Lung (tissue), 12 donors: Measurements from ENCODE around the gene BAHCC1. TPM values are rescaled to one million over a fixed set of nuclear protein-coding genes. Genes with fewer than 3 reads are reported as not detected.
A peak's percentile ranks its signal among the peaks of the same experiment; 100 is the strongest.

ENCODE experiments used
- ATAC-seq: fragments of 200-7000 bp; cut with Tn5 transposase; one replicate; pipeline ENCODE4 v1.9.1; 2020; ENCODE audit warnings: moderate number of reproducible peaks; ENCODE audit not compliant: insufficient read depth, low FRiP score
- DNase-seq, 3 donors: peaks; one replicate each; pipeline ENCODE4 v3.0.0-alpha.2; 2013 to 2017
- H3K27ac ChIP-seq, 2 donors: one replicate each; pipeline ENCODE4 v1.5.1; 2013; ENCODE audit warnings: mild to moderate bottlenecking in 2 of 2, moderate library complexity in 2 of 2, control low read depth in 1 of 2, inconsistent platforms in 1 of 2, low read depth in 1 of 2, low read length in 1 of 2
- H3K27me3 ChIP-seq, 3 donors: one replicate each; pipeline ENCODE4 v1.5.1; 2013; ENCODE audit warnings: low read length in 2 of 3; ENCODE audit not compliant: control insufficient read depth in 3 of 3, insufficient read depth in 3 of 3
- H3K36me3 ChIP-seq, 4 donors: one replicate each; pipeline ENCODE4 v1.5.1; 2013; ENCODE audit warnings: low read length in 4 of 4, mild to moderate bottlenecking in 1 of 4, moderate library complexity in 1 of 4; ENCODE audit not compliant: control insufficient read depth in 4 of 4, insufficient read depth in 4 of 4
- H3K4me1 ChIP-seq, 5 donors: one replicate each; pipeline ENCODE4 v1.5.1; 2013; ENCODE audit warnings: low read length in 5 of 5, mild to moderate bottlenecking in 2 of 5, moderate library complexity in 1 of 5; ENCODE audit not compliant: control insufficient read depth in 5 of 5, insufficient read depth in 5 of 5
- H3K4me3 ChIP-seq: one replicate; pipeline ENCODE4 v1.5.1; 2013; ENCODE audit warnings: mild to moderate bottlenecking, control low read depth, moderate library complexity
- H3K9ac ChIP-seq, 2 donors: one replicate each; pipeline ENCODE4 v1.5.1; 2013; ENCODE audit warnings: low read length in 2 of 2, control low read depth in 1 of 2; ENCODE audit not compliant: insufficient read depth in 1 of 2
- H3K9me3 ChIP-seq, 4 donors: one replicate each; pipeline ENCODE4 v1.5.1; 2013; ENCODE audit warnings: low read length in 3 of 4, mild to moderate bottlenecking in 1 of 4, moderate library complexity in 1 of 4; ENCODE audit not compliant: control insufficient read depth in 4 of 4, insufficient read depth in 3 of 4
- CTCF ChIP-seq: IDR thresholded peaks from 2 replicates; pipeline ENCODE4 v1.5.1; 2012; ENCODE audit warnings: mild to moderate bottlenecking; ENCODE audit errors: control extremely low read depth, extremely low read depth
- whole genome bisulfite sequencing, 2 donors: extraction: QIAGEN DNeasy Blood & Tissue Kit; methylation state at CpG; one replicate each; pipeline ENCODE4 v1.1.7; 2013; 5-methylcytosine and 5-hydroxymethylcytosine counted together
- polyA plus RNA-seq, 2 donors: library from polyadenylated mRNA; stranded (reverse); fragments of 200-250 nt; gene quantifications; one replicate each; pipeline ENCODE4 v1.2.1, GENCODE V29; 2013
- total RNA-seq, 2 donors: library from RNA; depleted of rRNA in 1 of 2; stranded (reverse); fragments of >200 nt in 1 of 2; gene quantifications; one replicate each; pipeline ENCODE4 v1.2.1, GENCODE V29; 2014 to 2021
- donor health status: control.
- donor health status: control.
- donor health status: Bipolar disorder and iron deficiency.
- donor health status: healthy.
- donor health status: DM: yes; HTN: yes; CAD: no.

Gene BAHCC1
- total and polyA plus RNA-seq, 4 donors, result 7.6 to 24.9 (median 17.5) TPM

DNA sequence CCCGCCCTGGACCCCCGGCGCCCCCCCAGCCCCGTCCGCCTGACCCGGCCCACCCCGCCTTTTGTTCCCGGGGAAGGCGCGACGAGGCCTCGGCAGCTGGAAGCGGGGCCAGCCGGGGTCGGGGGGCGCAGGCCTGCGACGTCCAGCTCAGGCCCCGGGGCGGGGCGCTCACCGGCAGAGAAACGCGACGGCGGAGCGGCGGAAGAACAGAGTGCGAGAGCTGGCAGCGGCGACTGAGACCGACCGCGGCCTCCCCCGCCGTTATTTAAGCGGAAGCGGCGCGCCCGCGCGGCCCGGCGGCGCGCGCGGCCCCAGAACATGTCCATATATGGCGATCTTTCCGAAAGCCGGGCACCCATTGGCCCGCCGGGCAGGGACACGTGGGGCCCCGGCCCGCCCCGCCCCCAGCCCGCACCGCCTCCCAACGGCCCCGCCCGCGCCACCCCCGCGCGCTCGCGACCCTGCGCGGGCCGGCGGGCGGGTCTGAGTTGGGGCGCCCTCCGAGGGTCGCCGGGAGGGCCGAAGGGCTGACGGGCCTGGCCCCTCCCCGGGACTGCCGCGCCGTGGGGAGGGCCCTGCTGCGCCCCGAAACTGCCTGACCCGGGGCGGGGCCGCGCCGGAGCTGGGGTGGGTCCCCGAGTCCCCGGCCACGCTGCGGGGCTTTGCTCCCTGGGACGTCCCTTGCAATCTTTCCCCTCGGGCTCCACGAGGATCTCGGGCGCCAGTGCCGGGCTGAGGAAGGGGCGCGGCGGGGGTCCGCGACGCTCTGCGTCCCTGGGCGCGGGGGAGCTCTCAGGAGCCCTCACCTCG lies 117.5 kb downstream of the BAHCC1 start, which contains the start of gene ACTG1:
Gene ACTG1 (minus strand): TSS at position 238 of the 810 bp plus-strand sequence. CDS start 445 bp downstream, outside the sequence.
- peak within 1 kb of the TSS; percentile 90 for H3K4me3 ChIP-seq
- peaks cover 3 to 33% (median 12%) of the 10 kb centered on the region in 5 donors for H3K4me1 ChIP-seq
- no peak for TF ChIP-seq CTCF
- H3K9me3 ChIP-seq, result peaks cover 0 to 5% (median 0%) of the 10 kb centered on the region in 4 donors
- H3K27ac ChIP-seq, result peak within 1 kb of the TSS; percentile 99
- peaks cover 18 to 39% (median 30%) of the 10 kb centered on the region in 4 donors for H3K36me3 ChIP-seq
- H3K9ac ChIP-seq, result peak within 1 kb of the TSS; percentile 82 to 86
- WGBS, 2 donors, result 0 to 1% methylated on average over 67 to 111 of the region's 111 CpGs
- peak; percentile 96 to 97 (median 96) for DNase-seq
- no peaks in the 10 kb centered on the region for H3K27me3 ChIP-seq
- peak; percentile 71 for ATAC-seq

- H3K36me3 ChIP-seq, result peaks cover 18 to 39% (median 30%) of the 10 kb centered on the region in 4 donors
- H3K9me3 ChIP-seq, result peaks cover 0 to 5% (median 0%) of the 10 kb centered on the region in 4 donors
- H3K27me3 ChIP-seq, result no peaks in the 10 kb centered on the region
- peak overlapping the region in 1 of 2 donors; percentile 86 for H3K9ac ChIP-seq
- no peak for ATAC-seq
- no peak for TF ChIP-seq CTCF
- peak overlapping the region; percentile 73 for H3K4me3 ChIP-seq
- H3K27ac ChIP-seq, result peak overlapping the region; percentile 99
- DNase-seq, result peak; percentile 75 to 79 (median 78)
- WGBS, 2 donors, result 0% methylated on average over 17 to 23 of the region's 23 CpGs
- H3K4me1 ChIP-seq, result peaks cover 3 to 39% (median 16%) of the 10 kb centered on the region in 5 donors
Observed at GRCh38 chr17:81513372-81513752, 118.1 kb downstream of the BAHCC1 start.

DNA sequence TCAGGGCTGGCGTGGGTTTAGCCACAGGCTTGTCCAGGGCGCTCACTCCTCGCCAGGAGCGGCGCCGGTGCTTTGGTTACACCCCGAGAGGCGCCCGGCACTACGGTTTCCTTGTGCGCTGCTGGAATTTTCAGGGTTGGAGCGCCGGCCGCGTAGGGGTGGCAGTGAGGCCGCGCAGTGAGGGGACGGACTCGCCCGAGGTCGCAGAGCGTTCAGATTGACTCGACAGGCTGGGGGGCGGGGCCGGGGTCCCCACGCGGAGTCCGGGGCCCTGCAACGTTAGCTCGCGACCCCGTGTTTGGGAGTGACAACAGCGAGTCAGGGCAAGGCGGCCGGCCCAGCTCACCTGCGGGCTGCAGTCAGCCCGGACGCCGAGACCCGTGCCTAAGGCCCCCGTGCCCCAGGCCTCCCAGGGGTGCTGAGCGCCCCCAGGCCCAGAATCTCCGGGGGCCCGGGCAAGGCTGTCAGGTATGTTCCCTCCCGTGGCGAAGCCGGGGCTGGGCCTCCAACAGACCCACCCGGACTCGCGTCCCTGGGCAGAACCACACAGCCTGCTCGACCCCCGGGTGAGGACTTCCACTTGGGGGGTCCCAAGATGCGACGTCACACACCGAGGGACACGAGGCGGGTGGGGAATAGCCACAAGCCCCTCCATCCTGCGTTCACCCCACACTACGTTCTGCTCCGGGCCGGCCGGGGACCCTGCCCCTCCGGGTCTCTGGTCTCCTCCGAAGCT lies 118.7 kb downstream of the BAHCC1 start:
- TF ChIP-seq CTCF, result no peak

More for the DNA sequence above, 118.7 kb downstream of the BAHCC1 start:
- Histone ChIP-seq H3K9me3 (peaks cover 0 to 5% (median 0%) of the 10 kb centered on the region in 4 donors), H3K4me3 (peak overlapping the region; percentile 73), H3K27me3 (no peaks in the 10 kb centered on the region), H3K4me1 (peaks cover 3 to 42% (median 19%) of the 10 kb centered on the region in 5 donors), H3K36me3 (peaks cover 18 to 34% (median 28%) of the 10 kb centered on the region in 4 donors), H3K9ac (peak overlapping the region; percentile 55 to 86), H3K27ac (peak overlapping the region; percentile 99)
- WGBS, 2 donors, result 0 to 1% methylated on average over 63 to 64 of the region's 64 CpGs
- DNase-seq (peak; percentile 79 to 81 (median 79)), ATAC-seq (no peak)
